ENCODE data around the gene AKIP1.

DNA sequence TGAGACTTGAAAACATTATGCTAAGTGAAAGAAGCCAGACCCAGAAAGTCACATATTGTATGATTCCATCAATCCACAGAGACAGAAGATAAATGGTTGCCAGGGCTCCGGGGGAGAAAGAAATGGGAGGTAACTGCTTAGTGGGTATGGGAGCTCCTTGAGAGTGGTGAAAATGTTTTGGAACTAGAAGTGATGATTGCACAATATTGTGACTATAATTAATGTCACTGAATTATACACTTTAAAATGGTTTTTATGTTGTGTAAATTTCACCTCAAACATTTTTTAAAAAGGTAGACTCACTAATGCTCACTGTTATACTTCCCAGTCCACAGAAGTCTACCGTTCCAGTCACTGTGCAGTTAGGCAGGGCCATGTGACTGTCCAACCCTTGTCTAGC lies 32.2 kb upstream of the AKIP1 start:
- TF ChIP-seq, protein P1, sequence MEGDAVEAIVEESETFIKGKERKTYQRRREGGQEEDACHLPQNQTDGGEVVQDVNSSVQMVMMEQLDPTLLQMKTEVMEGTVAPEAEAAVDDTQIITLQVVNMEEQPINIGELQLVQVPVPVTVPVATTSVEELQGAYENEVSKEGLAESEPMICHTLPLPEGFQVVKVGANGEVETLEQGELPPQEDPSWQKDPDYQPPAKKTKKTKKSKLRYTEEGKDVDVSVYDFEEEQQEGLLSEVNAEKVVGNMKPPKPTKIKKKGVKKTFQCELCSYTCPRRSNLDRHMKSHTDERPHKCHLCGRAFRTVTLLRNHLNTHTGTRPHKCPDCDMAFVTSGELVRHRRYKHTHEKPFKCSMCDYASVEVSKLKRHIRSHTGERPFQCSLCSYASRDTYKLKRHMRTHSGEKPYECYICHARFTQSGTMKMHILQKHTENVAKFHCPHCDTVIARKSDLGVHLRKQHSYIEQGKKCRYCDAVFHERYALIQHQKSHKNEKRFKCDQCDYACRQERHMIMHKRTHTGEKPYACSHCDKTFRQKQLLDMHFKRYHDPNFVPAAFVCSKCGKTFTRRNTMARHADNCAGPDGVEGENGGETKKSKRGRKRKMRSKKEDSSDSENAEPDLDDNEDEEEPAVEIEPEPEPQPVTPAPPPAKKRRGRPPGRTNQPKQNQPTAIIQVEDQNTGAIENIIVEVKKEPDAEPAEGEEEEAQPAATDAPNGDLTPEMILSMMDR (IDR thresholded peaks at IDR 0.05) = no peak
- no peak for TF ChIP-seq POLR2A (IDR thresholded peaks at IDR 0.05)
